ENCODE results near the gene SPTBN2.

DNA sequence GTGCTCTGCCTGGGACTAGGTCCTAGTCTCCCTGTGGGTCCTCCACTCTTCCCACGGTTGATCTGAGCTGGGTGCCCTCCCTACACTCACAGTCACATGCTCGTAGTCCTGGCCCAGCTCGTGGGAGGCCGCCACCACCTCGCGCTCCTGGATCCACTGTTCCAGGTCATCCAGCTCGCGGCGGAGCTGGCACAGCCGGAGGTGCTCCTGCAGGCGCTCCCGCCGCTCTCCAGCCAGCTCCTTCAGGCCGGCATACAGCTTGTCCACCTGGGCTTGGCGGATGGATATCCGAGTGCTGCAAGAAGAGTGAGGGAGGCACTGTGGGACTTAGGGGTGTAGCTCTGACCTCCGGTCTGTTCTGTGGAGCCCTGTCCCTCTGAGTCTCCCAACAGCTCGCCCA, 36.6 kb downstream of the SPTBN2 start:
- TF ChIP-seq TAF1 (IDR thresholded peaks at IDR 0.05; ENCODE audit: low read depth, low read length), result no peak
- TF ChIP-seq POLR2A (IDR thresholded peaks at IDR 0.05; ENCODE audit: low read depth, low read length), result no peak
- no peak for TF ChIP-seq POLR2AphosphoS5 (IDR thresholded peaks at IDR 0.05; ENCODE audit: low read depth, low read length)
- TF ChIP-seq POU2F2 (IDR thresholded peaks at IDR 0.05; ENCODE audit: low read depth, low read length), result no peak
